Uterus (tissue), 4 donors: Measurements from ENCODE around the gene RASSF3. TPM values are rescaled to one million over a fixed set of nuclear protein-coding genes. Genes with fewer than 3 reads are reported as not detected.
A peak's percentile ranks its signal among the peaks of the same experiment; 100 is the strongest.

ENCODE experiments used
- DNase-seq, 2 donors: peaks; one replicate each; pipeline ENCODE4 v3.0.0-alpha.2; 2019 to 2020
- H3K27ac ChIP-seq, 2 donors: fragments of 200-600 bp; sonication (generic); 1 replicate in 1 of 2; 2 replicates in 1 of 2; pipeline ENCODE4 v1.5.1; 2016 to 2018
- H3K27me3 ChIP-seq, 2 donors: fragments of 200-600 bp; sonication (generic); one replicate each; pipeline ENCODE4 v1.5.1; 2018 to 2019; ENCODE audit warnings: control low read depth in 1 of 2
- H3K36me3 ChIP-seq, 2 donors: fragments of 200-600 bp; sonication (generic); one replicate each; pipeline ENCODE4 v1.5.1; 2019; ENCODE audit warnings: control low read depth in 1 of 2
- H3K4me1 ChIP-seq, 2 donors: fragments of 200-600 bp; sonication (generic); one replicate each; pipeline ENCODE4 v1.5.1; 2018 to 2019; ENCODE audit warnings: control low read depth in 1 of 2
- H3K4me3 ChIP-seq, 2 donors: fragments of 200-600 bp; sonication (generic); 1 replicate in 1 of 2; 2 replicates in 1 of 2; pipeline ENCODE4 v1.5.1; 2018 to 2019; ENCODE audit warnings: mild to moderate bottlenecking in 1 of 2
- H3K9me3 ChIP-seq, 2 donors: fragments of 200-600 bp; sonication (generic); one replicate each; pipeline ENCODE4 v1.5.1; 2019; ENCODE audit warnings: control low read depth in 1 of 2
- CTCF ChIP-seq, 4 experiments: fragments of 200-600 bp in 2 of 4; fragments of 450-650 bp in 2 of 4; sonication (generic) in 2 of 4; IDR thresholded peaks; one replicate each; pipeline ENCODE4 v1.5.1; 2016 to 2019; ENCODE audit warnings: antibody characterized with exemption in 4 of 4, mild to moderate bottlenecking in 2 of 4, moderate library complexity in 1 of 4
- POLR2A ChIP-seq, 2 donors: fragments of 450-650 bp; IDR thresholded peaks; one replicate each; pipeline ENCODE4 v1.6.1; 2016; ENCODE audit warnings: antibody characterized with exemption in 2 of 2, mild to moderate bottlenecking in 1 of 2, moderate library complexity in 1 of 2
- intact Hi-C: fragments of 100-400 bp; cut with DNase I; formaldehyde crosslinking; loops from one replicate; pipeline ENCODE4 v1.15.1; 2023; ENCODE audit warnings: low total_unique reads
- total RNA-seq, 4 donors: library from RNA; depleted of rRNA in 3 of 4; stranded (reverse); fragments of >200 nt in 3 of 4; gene quantifications; one replicate each; pipeline versions ENCODE4 v1.1.0 to v1.2.4, GENCODE V29; 2014 to 2023
- donor health status: DM: yes; HTN: yes; CAD: no.

RASSF3 gene
- total RNA-seq, 4 donors from 2014 or later = 17.7 to 64.7 (median 29.2) TPM

- H3K36me3 ChIP-seq = no peaks in the 10 kb centered on the region
- no peak for DNase-seq
- H3K4me1 ChIP-seq = peaks cover 0 to 6% of the 10 kb centered on the region in 2 donors
- H3K27ac ChIP-seq = peak overlapping the region; percentile 20 to 25
- H3K27me3 ChIP-seq = no peaks in the 10 kb centered on the region
- intact Hi-C loops = no loop called here
- no peak for TF ChIP-seq CTCF (IDR thresholded peaks at IDR 0.05)
- no peak for TF ChIP-seq POLR2A (IDR thresholded peaks at IDR 0.05)
- H3K9me3 ChIP-seq = no peaks in the 10 kb centered on the region
- no peak overlapping the region for H3K4me3 ChIP-seq
These were observed 90.2 kb downstream of the RASSF3 start for GRCh38 chr12:64700532-64700931.

- intact Hi-C loops = no loop called here
- no peak for DNase-seq
- H3K9me3 ChIP-seq = no peaks in the 10 kb centered on the region
- peaks cover 0 to 4% of the 10 kb centered on the region in 2 donors for H3K4me1 ChIP-seq
- TF ChIP-seq POLR2A (IDR thresholded peaks at IDR 0.05) (no peak), CTCF (IDR thresholded peaks at IDR 0.05) (no peak)
- H3K4me3 ChIP-seq = no peak overlapping the region
- H3K36me3 ChIP-seq = no peaks in the 10 kb centered on the region
- H3K27ac ChIP-seq = peak overlapping the region; percentile 20 to 25
- H3K27me3 ChIP-seq = no peaks in the 10 kb centered on the region
These were observed 91.0 kb downstream of the RASSF3 start for GRCh38 chr12:64701283-64701682.

- intact Hi-C loops = no loop called here
- Histone ChIP-seq H3K27me3 (no peaks in the 10 kb centered on the region), H3K4me3 (no peak overlapping the region), H3K27ac (no peak overlapping the region), H3K9me3 (no peaks in the 10 kb centered on the region), H3K4me1 (no peaks in the 10 kb centered on the region), H3K36me3 (no peaks in the 10 kb centered on the region)
- DNase-seq = no peak
- TF ChIP-seq POLR2A (IDR thresholded peaks at IDR 0.05) = no peak
- TF ChIP-seq CTCF (IDR thresholded peaks at IDR 0.05) = no peak
These were observed 96.0 kb downstream of the RASSF3 start for GRCh38 chr12:64706306-64706705.

GRCh38 chr12:64706857-64707256 lies 96.6 kb downstream of the RASSF3 start:
- no peaks in the 10 kb centered on the region for H3K27me3 ChIP-seq
- H3K36me3 ChIP-seq = no peaks in the 10 kb centered on the region
- intact Hi-C loops = no loop called here
- no peak overlapping the region for H3K27ac ChIP-seq
- no peak overlapping the region for H3K4me3 ChIP-seq
- no peak for DNase-seq
- H3K4me1 ChIP-seq = no peaks in the 10 kb centered on the region
- H3K9me3 ChIP-seq = no peaks in the 10 kb centered on the region
- no peak for TF ChIP-seq CTCF (IDR thresholded peaks at IDR 0.05)
- TF ChIP-seq POLR2A (IDR thresholded peaks at IDR 0.05) = no peak

GRCh38 chr12:64707362-64707761 lies 97.1 kb downstream of the RASSF3 start:
- Histone ChIP-seq H3K9me3 (no peaks in the 10 kb centered on the region), H3K27ac (no peak overlapping the region), H3K36me3 (no peaks in the 10 kb centered on the region), H3K27me3 (no peaks in the 10 kb centered on the region), H3K4me1 (no peaks in the 10 kb centered on the region), H3K4me3 (no peak overlapping the region)
- no peak for TF ChIP-seq CTCF (IDR thresholded peaks at IDR 0.05)
- TF ChIP-seq POLR2A (IDR thresholded peaks at IDR 0.05) = no peak
- no peak for DNase-seq
- intact Hi-C loops = no loop called here
